Nephron progenitor cell (in vitro differentiated cells): ENCODE measurements around the gene DNAAF3.

ENCODE experiments used
- DNase-seq: peaks from one replicate; pipeline ENCODE4 v3.0.0; 2021
- H3K27ac Mint-ChIP-seq: 2 replicates; pipeline ENCODE4 v1.8.0; 2021; ENCODE audit warnings: mild to moderate bottlenecking, moderate library complexity, mixed read lengths
- H3K27me3 Mint-ChIP-seq: 2 replicates; pipeline ENCODE4 v1.8.0; 2021; ENCODE audit warnings: mild to moderate bottlenecking, low read depth, mixed read lengths; ENCODE audit not compliant: poor library complexity
- H3K36me3 Mint-ChIP-seq: 2 replicates; pipeline ENCODE4 v1.8.0; 2021; ENCODE audit warnings: low read depth, mixed read lengths
- H3K4me1 Mint-ChIP-seq: 2 replicates; pipeline ENCODE4 v1.8.0; 2021; ENCODE audit warnings: mixed read lengths
- H3K4me3 Mint-ChIP-seq: 2 replicates; pipeline ENCODE4 v1.8.0; 2021; ENCODE audit warnings: mild to moderate bottlenecking, moderate library complexity, mixed read lengths
- H3K9me3 Mint-ChIP-seq: 2 replicates; pipeline ENCODE4 v1.8.0; 2021; ENCODE audit warnings: mild to moderate bottlenecking, moderate library complexity, mixed read lengths
- CTCF ChIP-seq: fragments of 200-600 bp; sonication (generic); IDR thresholded peaks from 2 replicates; pipeline ENCODE4 v1.5.0; 2021; ENCODE audit warnings: antibody characterized with exemption

DNAAF3 gene

DNA sequence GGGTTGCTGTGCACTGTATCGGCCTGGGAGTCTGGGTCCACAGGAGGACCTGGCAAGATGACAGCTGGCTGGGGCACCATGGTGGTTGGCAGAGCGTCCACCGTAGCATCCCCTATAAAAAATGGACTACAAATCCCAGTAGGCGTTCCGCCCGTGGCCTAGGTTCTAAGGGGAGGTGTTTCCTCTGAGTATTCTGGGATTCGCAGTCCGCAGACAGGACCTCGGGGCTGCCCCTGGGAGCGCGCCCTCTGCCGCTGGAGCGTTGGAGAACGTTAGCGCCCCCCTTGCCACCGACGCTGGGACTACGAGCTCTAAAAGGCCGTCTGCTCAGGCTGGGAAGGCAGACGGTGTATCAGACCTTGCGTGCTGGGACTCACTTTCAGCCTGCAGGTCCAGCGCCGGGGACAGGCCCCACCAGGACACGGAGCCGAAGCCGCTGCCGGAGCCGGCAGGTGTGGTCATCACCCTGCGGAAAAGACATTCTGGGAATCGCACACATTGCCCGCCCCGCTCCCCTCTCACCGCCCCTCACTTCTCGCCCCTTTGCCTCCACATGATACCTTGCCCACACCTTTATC, 372 bp downstream of the DNAAF3 start:
- DNase-seq: peak; percentile 83
- Mint-ChIP-seq H3K9me3 (no peaks in the 10 kb centered on the region), H3K27ac (no peak overlapping the region), H3K36me3 (no peaks in the 10 kb centered on the region), H3K27me3 (peaks cover 73% of the 10 kb centered on the region), H3K4me3 (peak overlapping the region; percentile 90), H3K4me1 (peaks cover 8% of the 10 kb centered on the region)
- TF ChIP-seq CTCF: peak; percentile 60

DNA sequence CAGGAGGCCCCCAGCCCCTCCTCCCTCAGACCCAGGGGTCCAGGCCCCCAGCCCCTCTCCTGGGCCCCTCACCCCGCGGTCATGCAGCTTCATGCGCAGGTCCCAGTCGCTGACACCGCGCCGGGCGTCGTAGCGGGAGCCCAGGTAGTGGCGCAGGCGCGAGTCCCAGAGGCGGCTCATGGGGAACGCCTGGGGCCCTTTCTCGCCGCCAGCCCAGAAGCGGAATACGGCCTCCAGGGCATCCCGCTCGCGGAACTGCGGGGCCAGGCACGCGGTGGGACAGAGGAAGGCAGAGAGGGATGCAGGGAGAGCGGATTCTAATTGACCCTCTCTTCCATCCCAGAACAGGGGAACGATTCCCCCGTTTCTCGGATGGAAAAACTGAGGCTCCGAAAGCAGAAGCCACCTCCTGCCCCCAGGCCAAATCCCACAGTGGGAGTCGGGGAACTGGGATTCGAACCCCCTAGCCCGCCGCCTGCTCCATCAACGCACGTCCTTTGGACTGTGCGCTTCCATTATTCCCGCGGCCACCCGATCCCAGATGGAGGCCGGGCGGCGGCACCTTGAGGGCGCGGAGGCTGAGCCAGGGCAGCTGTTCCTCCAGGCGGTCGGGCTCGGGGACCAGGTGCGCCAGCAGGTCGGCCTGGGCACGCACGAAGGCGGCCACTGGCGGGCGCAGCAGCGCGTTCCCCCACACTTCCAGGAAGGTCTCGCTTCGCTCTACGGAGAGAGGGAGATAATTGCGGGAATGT, 4.7 kb downstream of the DNAAF3 start:
- Mint-ChIP-seq H3K4me3 (no peak overlapping the region), H3K27ac (no peak overlapping the region), H3K36me3 (no peaks in the 10 kb centered on the region), H3K9me3 (no peaks in the 10 kb centered on the region), H3K4me1 (peaks cover 22% of the 10 kb centered on the region), H3K27me3 (peaks cover 74% of the 10 kb centered on the region)
- no peak for DNase-seq
- TF ChIP-seq CTCF: no peak

DNA sequence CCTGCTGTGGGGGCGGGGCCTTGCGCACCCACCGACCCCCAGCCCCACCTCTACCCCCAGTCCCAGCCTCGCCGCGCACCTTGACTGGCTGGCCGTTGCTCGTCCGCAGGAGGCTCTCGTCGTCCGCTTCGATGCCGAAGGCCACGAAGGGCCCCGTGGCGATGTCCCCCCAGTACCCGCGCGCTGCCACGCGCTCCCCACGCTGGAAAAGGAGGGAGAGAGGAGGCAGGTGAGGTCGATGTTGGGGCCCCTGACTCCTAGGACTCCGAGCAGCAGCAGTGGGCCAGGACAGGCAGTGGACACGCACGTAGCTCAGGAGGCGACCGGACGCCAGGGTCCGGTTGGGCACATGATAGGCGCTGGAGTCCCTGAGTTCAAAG, 5.4 kb downstream of the DNAAF3 start:
- TF ChIP-seq CTCF: no peak
- Mint-ChIP-seq H3K27ac (no peak overlapping the region), H3K36me3 (no peaks in the 10 kb centered on the region), H3K4me1 (peaks cover 23% of the 10 kb centered on the region), H3K9me3 (no peaks in the 10 kb centered on the region), H3K4me3 (no peak overlapping the region), H3K27me3 (peaks cover 77% of the 10 kb centered on the region)
- DNase-seq: no peak

DNA sequence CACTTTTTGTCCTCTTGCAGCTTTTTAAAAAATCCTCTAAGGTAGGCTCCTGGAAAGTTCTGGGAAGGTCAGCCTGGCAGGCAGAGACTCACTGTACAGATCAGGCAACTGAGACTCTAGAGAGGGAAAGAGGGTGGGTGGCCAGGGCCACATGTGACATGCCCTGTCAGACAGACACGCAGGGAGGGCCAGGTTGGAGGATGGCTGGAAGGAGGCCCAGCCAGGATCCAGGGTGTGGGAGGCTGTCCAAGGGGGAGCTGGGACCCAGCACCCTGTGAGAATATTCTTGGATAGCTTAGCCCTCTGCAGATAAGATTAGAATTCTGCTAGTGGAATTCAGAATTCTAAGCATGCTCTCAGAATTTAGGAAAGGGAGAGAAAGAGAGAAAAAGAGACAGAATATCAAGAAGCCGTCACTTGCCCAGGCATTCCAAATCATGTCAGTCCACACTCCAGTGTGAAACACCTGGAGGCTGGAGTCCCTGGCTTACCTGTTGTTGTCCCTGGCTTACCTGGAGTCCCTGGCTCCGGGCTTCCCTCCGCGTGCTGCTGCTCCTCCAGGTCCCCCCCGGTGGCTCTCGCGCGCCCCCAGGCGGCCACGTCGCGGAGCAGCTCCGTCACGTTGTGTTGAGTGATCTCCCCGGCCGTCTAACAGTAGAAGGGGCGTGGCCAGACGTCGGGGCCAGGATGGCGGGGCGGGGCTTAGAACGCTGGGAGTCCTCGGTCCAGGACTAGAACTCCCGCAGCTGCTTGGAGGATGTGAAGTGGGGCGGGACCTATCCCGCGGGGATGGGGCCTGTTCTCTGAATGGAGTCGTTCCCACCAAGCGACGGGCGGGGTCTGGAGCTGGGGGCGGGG, 6.1 kb downstream of the DNAAF3 start:
- TF ChIP-seq CTCF: peak; percentile 95
- peak; percentile 98 for DNase-seq
- H3K27me3 Mint-ChIP-seq: peaks cover 71% of the 10 kb centered on the region
- H3K27ac Mint-ChIP-seq: no peak overlapping the region
- H3K4me1 Mint-ChIP-seq: peaks cover 23% of the 10 kb centered on the region
- no peaks in the 10 kb centered on the region for H3K9me3 Mint-ChIP-seq
- H3K4me3 Mint-ChIP-seq: no peak overlapping the region
- H3K36me3 Mint-ChIP-seq: no peaks in the 10 kb centered on the region

DNA sequence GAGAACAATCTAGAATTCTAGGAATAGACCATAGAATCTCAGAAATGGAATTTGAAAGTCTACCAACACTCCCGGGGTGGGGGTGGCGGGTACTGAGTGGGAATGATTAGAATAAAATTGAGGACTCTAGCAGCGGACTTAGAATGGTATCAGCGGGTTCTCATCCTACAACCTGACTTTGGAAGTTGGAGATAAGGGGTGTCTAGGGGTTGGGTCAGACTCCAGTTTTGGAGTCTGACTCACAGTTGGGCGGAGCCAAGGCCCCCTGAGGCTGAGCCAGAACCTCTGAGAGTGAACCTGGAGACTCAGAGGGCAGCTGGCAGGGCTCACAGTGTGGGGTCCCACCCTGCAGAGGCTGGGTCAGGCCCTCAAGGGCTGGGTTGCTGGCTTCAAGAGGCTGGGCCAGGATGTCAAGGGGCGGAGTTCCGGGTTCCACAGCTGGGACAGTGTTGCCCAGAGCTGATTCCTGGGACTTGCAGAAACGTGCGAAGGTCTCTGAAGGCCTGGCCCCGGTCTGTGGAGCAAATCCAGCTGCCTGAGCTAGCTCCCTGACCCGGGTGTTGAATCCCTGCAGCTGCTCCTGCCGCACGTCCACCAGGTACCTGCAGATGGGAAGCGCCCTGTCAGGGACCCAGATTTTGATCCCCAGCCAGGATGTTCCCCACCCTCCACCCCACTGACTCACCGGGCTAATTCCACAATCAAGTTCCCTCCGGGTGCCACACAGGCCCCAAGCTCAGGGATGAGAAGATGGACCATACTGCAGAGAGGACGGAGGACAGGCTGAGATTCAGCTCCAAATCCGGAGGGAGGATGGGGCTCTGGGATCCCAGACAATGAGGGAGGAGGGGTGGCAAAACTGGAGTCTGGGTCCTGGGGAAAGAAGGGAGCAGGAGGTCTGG, 7.3 kb downstream of the DNAAF3 start:
- H3K27me3 Mint-ChIP-seq: peaks cover 77% of the 10 kb centered on the region
- peaks cover 3% of the 10 kb centered on the region for H3K9me3 Mint-ChIP-seq
- no peaks in the 10 kb centered on the region for H3K36me3 Mint-ChIP-seq
- no peak overlapping the region for H3K4me3 Mint-ChIP-seq
- TF ChIP-seq CTCF: no peak
- no peak overlapping the region for H3K27ac Mint-ChIP-seq
- DNase-seq: no peak
- peaks cover 23% of the 10 kb centered on the region for H3K4me1 Mint-ChIP-seq
